HL-60/S4 treated with phorbol 12-myristate 13-acetate at 8.2 ng/mL for 4 days and 3 days (cell line): ENCODE data around the gene CFAP161.

Experiments used
- in situ Hi-C: fragments of 300-500 bp; cut with MboI; formaldehyde crosslinking; loops from 2 replicates; pipeline ENCODE4 v1.15.0; 2022; ENCODE audit warnings: low sequenced_read_pairs

The CFAP161 gene

GRCh38 chr15:81133782-81134461 lies at the start of gene CFAP161:
Gene CFAP161 (plus strand): TSS chr15:81134270. CDS start chr15:81134330, 60 bp downstream.
- in situ Hi-C loops = no loop called here

GRCh38 chr15:81084716-81085115 lies 49.4 kb upstream of the CFAP161 start:
- in situ Hi-C loops = no loop called here

- in situ Hi-C loops = no loop called here
Observed at GRCh38 chr15:81085213-81085612, 48.9 kb upstream of the CFAP161 start.

- in situ Hi-C loops = no loop called here
Observed at GRCh38 chr15:81085898-81086297, 48.2 kb upstream of the CFAP161 start.

- in situ Hi-C loops = no loop called here
Observed at GRCh38 chr15:81087066-81087465, 47.0 kb upstream of the CFAP161 start.

- in situ Hi-C loops = no loop called here
Observed at GRCh38 chr15:81087694-81088093, 46.4 kb upstream of the CFAP161 start.

GRCh38 chr15:81088470-81089013 lies 45.5 kb upstream of the CFAP161 start:
- in situ Hi-C loops = no loop called here

GRCh38 chr15:81091889-81092558 lies 42.0 kb upstream of the CFAP161 start:
- in situ Hi-C loops = no loop called here

- in situ Hi-C loops = no loop called here
Observed at GRCh38 chr15:81092559-81092902, 41.5 kb upstream of the CFAP161 start.

GRCh38 chr15:81093961-81094360 lies 40.1 kb upstream of the CFAP161 start:
- in situ Hi-C loops = no loop called here

- in situ Hi-C loops = no loop called here
Observed at GRCh38 chr15:81095690-81096365, 38.2 kb upstream of the CFAP161 start.

- in situ Hi-C loops = no loop called here
Observed at GRCh38 chr15:81096398-81096797, 37.7 kb upstream of the CFAP161 start.

- in situ Hi-C loops = no loop called here
Observed at GRCh38 chr15:81097116-81097889, 36.8 kb upstream of the CFAP161 start.

GRCh38 chr15:81097890-81098280 lies 36.2 kb upstream of the CFAP161 start:
- in situ Hi-C loops = no loop called here

- in situ Hi-C loops = no loop called here
Observed at GRCh38 chr15:81098349-81098748, 35.7 kb upstream of the CFAP161 start.

GRCh38 chr15:81098861-81099651 lies 35.0 kb upstream of the CFAP161 start:
- in situ Hi-C loops = no loop called here

GRCh38 chr15:81101894-81102815 lies 31.9 kb upstream of the CFAP161 start:
- in situ Hi-C loops = loop anchor here (25.0 kb wide), 2 partner anchors 115 to 160 kb away; partner anchors contain the start of gene MESD

GRCh38 chr15:81103857-81104256 lies 30.2 kb upstream of the CFAP161 start:
- in situ Hi-C loops = loop anchor here (25.0 kb wide), 2 partner anchors 117 to 158 kb away; partner anchors contain the start of gene MESD

GRCh38 chr15:81105545-81105944 lies 28.5 kb upstream of the CFAP161 start:
- in situ Hi-C loops = loop anchor here (25.0 kb wide), 2 partner anchors 118 to 157 kb away; partner anchors contain the start of gene MESD
